Esophagus muscularis mucosa (tissue), 4 donors: ENCODE results near the gene OR1J2. TPM values are rescaled to one million over a fixed set of nuclear protein-coding genes. Genes with fewer than 3 reads are reported as not detected.

Experiments used
- DNase-seq: peaks from one replicate; pipeline ENCODE4 v3.0.0-alpha.2; 2017; ENCODE audit errors: extremely low spot score
- H3K27ac ChIP-seq, 4 donors: fragments of 200-600 bp; sonication (generic); replicated peaks in 1 of 4; 1 replicate in 3 of 4; 2 replicates in 1 of 4; pipeline ENCODE4 v1.5.1; 2016 to 2019; ENCODE audit warnings: mild to moderate bottlenecking in 1 of 4
- H3K27me3 ChIP-seq, 4 donors: fragments of 200-600 bp; sonication (generic); one replicate each; pipeline versions ENCODE4 v1.5.1 to v1.6.0; 2016 to 2019
- H3K36me3 ChIP-seq, 4 donors: fragments of 200-600 bp; sonication (generic); one replicate each; pipeline ENCODE4 v1.5.1; 2016 to 2019
- H3K4me1 ChIP-seq, 4 donors: fragments of 200-600 bp; sonication (generic); one replicate each; pipeline ENCODE4 v1.5.1; 2016 to 2019
- H3K4me3 ChIP-seq, 4 donors: fragments of 200-600 bp; sonication (generic); 1 replicate in 2 of 4; 2 replicates in 2 of 4; pipeline ENCODE4 v1.5.1; 2016 to 2019; ENCODE audit warnings: mild to moderate bottlenecking in 4 of 4, moderate library complexity in 1 of 4
- H3K9me3 ChIP-seq, 4 donors: fragments of 200-600 bp; sonication (generic); 1 replicate in 3 of 4; 2 replicates in 1 of 4; pipeline ENCODE4 v1.5.1; 2016 to 2019
- EP300 ChIP-seq: sonication (generic); formaldehyde crosslinking; IDR thresholded peaks from one replicate; pipeline ENCODE4 v1.6.1; 2017; ENCODE audit warnings: antibody characterized with exemption
- POLR2A ChIP-seq: fragments of 450-650 bp; IDR thresholded peaks from one replicate; pipeline ENCODE4 v1.6.1; 2017; ENCODE audit warnings: antibody characterized with exemption, moderate library complexity, mild to moderate bottlenecking, low read depth
- POLR2AphosphoS5 ChIP-seq, 2 donors: sonication (generic); formaldehyde crosslinking; IDR thresholded peaks; one replicate each; pipeline ENCODE4 v1.6.1; 2017; ENCODE audit warnings: antibody characterized with exemption in 2 of 2
- WGBS: methylation state at CpG from one replicate; pipeline ENCODE4 v1.1.5; 2018; 5-methylcytosine and 5-hydroxymethylcytosine counted together
- intact Hi-C: fragments of 100-400 bp; cut with DNase I; formaldehyde crosslinking; loops from one replicate; pipeline ENCODE4 v1.15.1; 2023
- total RNA-seq, 4 donors: library from RNA; depleted of rRNA; stranded (reverse); fragments of >200 nt; gene quantifications; one replicate each; pipeline versions ENCODE4 v1.1.0 to v1.2.1, GENCODE V29; 2016
- TF ChIP-seq, protein P1 (sequence below), 3 experiments: fragments of 200-600 bp in 2 of 3; fragments of 450-650 bp in 1 of 3; sonication (generic) in 2 of 3; IDR thresholded peaks; one replicate each; pipeline ENCODE4 v1.5.1; 2017 to 2019; ENCODE audit warnings: antibody characterized with exemption in 3 of 3, mild to moderate bottlenecking in 2 of 3, moderate library complexity in 1 of 3

The OR1J2 gene
- total RNA-seq, 4 donors from 2014 or later = not detected

DNA sequence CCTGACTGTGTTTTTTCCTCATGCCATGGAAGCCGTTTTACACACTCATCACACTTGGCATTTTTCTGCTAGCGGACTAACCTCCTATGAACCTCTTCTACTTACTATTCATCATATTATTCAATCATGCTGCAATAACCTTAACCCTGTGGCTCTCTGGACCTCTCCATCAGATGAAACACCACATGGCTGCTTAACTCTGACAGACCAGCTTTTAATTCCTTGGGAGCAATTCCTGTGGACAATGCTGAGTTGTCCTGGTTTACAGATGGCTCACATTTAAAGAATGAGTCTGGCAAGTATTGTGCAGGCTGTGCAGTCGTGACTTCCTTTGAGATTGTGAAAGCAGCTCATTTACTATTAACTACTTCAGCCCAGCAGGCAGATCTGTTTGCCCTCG lies 41.9 kb upstream of the OR1J2 start:
- H3K4me3 ChIP-seq = no peak overlapping the region
- H3K9me3 ChIP-seq = no peaks in the 10 kb centered on the region
- H3K27ac ChIP-seq = no peak overlapping the region
- TF ChIP-seq EP300 = no peak
- TF ChIP-seq POLR2AphosphoS5 (IDR thresholded peaks at IDR 0.05) = no peak
- TF ChIP-seq, protein P1, sequence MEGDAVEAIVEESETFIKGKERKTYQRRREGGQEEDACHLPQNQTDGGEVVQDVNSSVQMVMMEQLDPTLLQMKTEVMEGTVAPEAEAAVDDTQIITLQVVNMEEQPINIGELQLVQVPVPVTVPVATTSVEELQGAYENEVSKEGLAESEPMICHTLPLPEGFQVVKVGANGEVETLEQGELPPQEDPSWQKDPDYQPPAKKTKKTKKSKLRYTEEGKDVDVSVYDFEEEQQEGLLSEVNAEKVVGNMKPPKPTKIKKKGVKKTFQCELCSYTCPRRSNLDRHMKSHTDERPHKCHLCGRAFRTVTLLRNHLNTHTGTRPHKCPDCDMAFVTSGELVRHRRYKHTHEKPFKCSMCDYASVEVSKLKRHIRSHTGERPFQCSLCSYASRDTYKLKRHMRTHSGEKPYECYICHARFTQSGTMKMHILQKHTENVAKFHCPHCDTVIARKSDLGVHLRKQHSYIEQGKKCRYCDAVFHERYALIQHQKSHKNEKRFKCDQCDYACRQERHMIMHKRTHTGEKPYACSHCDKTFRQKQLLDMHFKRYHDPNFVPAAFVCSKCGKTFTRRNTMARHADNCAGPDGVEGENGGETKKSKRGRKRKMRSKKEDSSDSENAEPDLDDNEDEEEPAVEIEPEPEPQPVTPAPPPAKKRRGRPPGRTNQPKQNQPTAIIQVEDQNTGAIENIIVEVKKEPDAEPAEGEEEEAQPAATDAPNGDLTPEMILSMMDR (IDR thresholded peaks at IDR 0.05) = no peak
- TF ChIP-seq POLR2A = no peak
- no peaks in the 10 kb centered on the region for H3K27me3 ChIP-seq
- 57% methylated on average over 4 of the region's 4 CpGs for WGBS
- H3K4me1 ChIP-seq = peaks cover 7 to 17% (median 13%) of the 10 kb centered on the region in 4 donors
- no peak for DNase-seq
- intact Hi-C loops = no loop called here
- H3K36me3 ChIP-seq = no peaks in the 10 kb centered on the region

DNA sequence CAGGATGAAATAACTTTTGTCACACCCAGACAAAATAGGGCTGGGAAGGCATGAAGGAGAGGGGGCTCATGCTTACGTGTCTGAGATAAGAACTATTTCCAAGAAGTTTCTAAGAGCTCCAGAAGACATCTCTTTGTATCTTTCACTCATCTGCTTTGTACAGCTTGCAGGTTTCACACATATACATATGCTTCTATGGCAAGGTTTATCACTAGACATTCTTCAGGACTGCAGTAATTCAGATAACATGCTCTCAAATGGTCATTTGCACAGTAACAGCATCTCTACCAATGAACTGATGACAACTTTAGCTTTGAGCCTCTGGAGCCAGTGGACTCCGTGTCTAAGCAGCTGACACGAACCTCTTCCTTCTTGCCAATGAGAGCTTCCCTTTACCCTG lies 36.0 kb upstream of the OR1J2 start:
- WGBS = 75% methylated on average over 3 of the region's 3 CpGs
- intact Hi-C loops = no loop called here

DNA sequence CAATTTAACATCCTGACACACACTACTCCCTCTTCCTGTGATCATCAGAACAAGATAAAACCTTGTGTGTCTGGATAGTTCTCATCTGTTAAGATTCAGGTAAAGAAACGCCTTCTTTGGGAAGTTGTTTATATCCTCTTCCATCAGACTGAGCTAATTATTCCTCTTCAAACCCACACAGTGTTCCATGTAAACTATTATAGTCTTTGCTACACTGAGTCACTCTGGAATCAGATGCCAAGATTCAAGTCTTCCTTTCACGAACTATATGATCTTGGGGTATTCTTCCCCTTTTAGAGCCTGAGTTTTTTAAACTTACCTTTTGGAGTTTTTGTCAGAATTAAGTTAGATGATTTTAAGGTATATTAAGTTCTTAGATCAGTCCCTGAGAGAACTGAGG lies 34.9 kb upstream of the OR1J2 start:
- Histone ChIP-seq H3K27me3 (no peaks in the 10 kb centered on the region), H3K4me3 (no peak overlapping the region), H3K36me3 (no peaks in the 10 kb centered on the region), H3K27ac (no peak overlapping the region), H3K4me1 (peaks cover 0 to 2% (median 0%) of the 10 kb centered on the region in 4 donors), H3K9me3 (no peaks in the 10 kb centered on the region)
- intact Hi-C loops = no loop called here
- TF ChIP-seq, protein P1 (IDR thresholded peaks at IDR 0.05) = no peak
- TF ChIP-seq POLR2A (no peak), POLR2AphosphoS5 (IDR thresholded peaks at IDR 0.05) (no peak), EP300 (no peak)
- WGBS = 32% methylated on average over 2 of the region's 2 CpGs
- no peak for DNase-seq

More for the DNA sequence above, 36.0 kb upstream of the OR1J2 start:
- Histone ChIP-seq H3K27ac (no peak overlapping the region), H3K9me3 (no peaks in the 10 kb centered on the region), H3K27me3 (no peaks in the 10 kb centered on the region), H3K36me3 (no peaks in the 10 kb centered on the region), H3K4me3 (no peak overlapping the region), H3K4me1 (peaks cover 0 to 2% (median 0%) of the 10 kb centered on the region in 4 donors)
- TF ChIP-seq POLR2AphosphoS5 (IDR thresholded peaks at IDR 0.05) (no peak), EP300 (no peak), POLR2A (no peak)
- TF ChIP-seq, protein P1 (IDR thresholded peaks at IDR 0.05) = no peak
- DNase-seq = no peak

DNA sequence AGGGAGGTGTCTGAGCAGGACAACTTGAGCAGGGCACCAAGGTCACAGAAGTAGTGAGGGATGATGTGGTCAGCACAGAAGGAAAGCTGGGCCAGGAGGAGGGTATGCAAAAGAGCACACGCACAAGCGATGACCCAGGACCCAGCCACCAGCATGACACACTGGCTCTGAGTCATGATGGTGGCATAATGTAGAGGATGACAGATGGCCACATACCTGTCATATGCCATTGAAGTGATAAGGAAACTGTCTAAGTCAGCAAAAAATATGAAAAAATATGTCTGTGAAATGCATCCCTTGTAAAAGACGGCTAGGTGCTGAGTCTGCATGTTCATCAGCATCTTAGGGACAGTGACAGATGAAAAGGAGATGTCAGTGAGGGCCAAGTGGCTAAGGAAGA lies 33.3 kb upstream of the OR1J2 start:
- DNase-seq = no peak
- intact Hi-C loops = no loop called here
- Histone ChIP-seq H3K4me1 (peaks cover 0 to 2% (median 0%) of the 10 kb centered on the region in 4 donors), H3K27me3 (no peaks in the 10 kb centered on the region), H3K36me3 (no peaks in the 10 kb centered on the region), H3K9me3 (no peaks in the 10 kb centered on the region), H3K27ac (no peak overlapping the region), H3K4me3 (no peak overlapping the region)
- TF ChIP-seq, protein P1 (IDR thresholded peaks at IDR 0.05) = no peak
- TF ChIP-seq POLR2AphosphoS5 (IDR thresholded peaks at IDR 0.05) = no peak
- no peak for TF ChIP-seq POLR2A
- no peak for TF ChIP-seq EP300
- WGBS = 84% methylated on average over 3 of the region's 3 CpGs

DNA sequence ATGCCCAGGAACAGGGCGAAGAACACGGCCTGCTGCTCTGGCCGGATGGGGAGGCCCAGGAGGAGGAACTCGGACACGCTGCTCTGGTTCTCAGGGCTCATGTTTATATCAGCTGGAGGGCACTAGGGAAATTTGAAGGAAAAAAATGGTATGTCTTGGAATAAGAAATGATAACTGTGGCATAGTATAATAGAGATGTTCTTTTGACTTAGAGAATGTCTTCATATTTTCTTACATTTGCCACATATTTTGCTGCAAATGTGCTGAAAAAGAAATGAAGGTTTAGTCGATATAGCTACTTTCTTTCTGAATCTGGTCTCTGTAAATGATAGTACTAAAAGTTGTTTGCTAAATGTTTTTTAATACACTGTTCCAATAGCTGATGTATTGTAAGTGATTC lies 32.8 kb upstream of the OR1J2 start, which contains the start of gene OR1J1:
Gene OR1J1 (minus strand): TSS at position 101 of the 400 bp plus-strand sequence. CDS start 0 bp downstream, at position 101.
- H3K4me1 ChIP-seq = peaks cover 0 to 2% (median 0%) of the 10 kb centered on the region in 4 donors
- intact Hi-C loops = no loop called here
- no peak for DNase-seq
- TF ChIP-seq POLR2A (no peak), POLR2AphosphoS5 (IDR thresholded peaks at IDR 0.05) (no peak), EP300 (no peak)
- TF ChIP-seq, protein P1 (IDR thresholded peaks at IDR 0.05) = no peak
- no peaks in the 10 kb centered on the region for H3K27me3 ChIP-seq
- 86% methylated on average over 6 of the region's 6 CpGs for WGBS
- H3K9me3 ChIP-seq = no peaks in the 10 kb centered on the region
- H3K27ac ChIP-seq = no peak within 1 kb of the TSS
- no peak within 1 kb of the TSS for H3K4me3 ChIP-seq
- H3K36me3 ChIP-seq = no peaks in the 10 kb centered on the region
